K562 (cell line): Measurements from ENCODE around the gene PEX6. TPM values are rescaled to one million over a fixed set of nuclear protein-coding genes. Genes with fewer than 3 reads are reported as not detected.

Experiments used
- BHLHE40 ChIP-seq: IDR thresholded peaks from 2 replicates; pipeline ENCODE4 v1.6.1; 2011; ENCODE audit warnings: low read length, improper control_type of control experiment
- SIX5 ChIP-seq, 2 experiments: IDR thresholded peaks; 2 replicates each; pipeline ENCODE4 v1.6.1; 2011; ENCODE audit warnings: low read length in 2 of 2, borderline replicate concordance in 1 of 2, low read depth in 1 of 2, mild to moderate bottlenecking in 1 of 2, moderate library complexity in 1 of 2; ENCODE audit not compliant: insufficient read depth in 1 of 2
- STAT5A ChIP-seq: IDR thresholded peaks from 2 replicates; pipeline ENCODE4 v1.6.1; 2012; ENCODE audit warnings: low read length, inconsistent platforms, borderline replicate concordance
- TBP ChIP-seq: optimal IDR thresholded peaks from 2 replicates; pipeline ENCODE3; 2011; ENCODE audit warnings: low read depth, low read length, improper control_type of control experiment
- TEAD1 ChIP-seq, 2 experiments: fragments of 450-650 bp in 1 of 2; sonication (generic) in 1 of 2; formaldehyde crosslinking; IDR thresholded peaks; 2 replicates each; pipeline versions ENCODE4 v1.4.0 to v1.8.0; 2020 to 2022; ENCODE audit warnings: mild to moderate bottlenecking in 2 of 2, missing genetic modification reagents in 1 of 2
- ZNF143 ChIP-seq: sonication (generic); formaldehyde crosslinking; IDR thresholded peaks from 2 replicates; pipeline ENCODE4 v1.9.0; 2022; ENCODE audit warnings: mild to moderate bottlenecking, missing genetic modification reagents
- ZNF197 ChIP-seq: fragments of 200-800 bp; sonication (Bioruptor generic); IDR thresholded peaks from 2 replicates; pipeline ENCODE4 v1.6.1; 2016; ENCODE audit warnings: low read depth, missing genetic modification characterization, missing compliant biosample characterization
- ZNF408 ChIP-seq: fragments of 250-450 bp; sonication (Bioruptor Pico); IDR thresholded peaks from 2 replicates; pipeline ENCODE4 v1.4.0; 2020; ENCODE audit warnings: low read depth, mild to moderate bottlenecking, moderate library complexity
- polyA plus RNA-seq, 8 experiments: library from polyadenylated mRNA; depleted of rRNA in 4 of 8; stranded (reverse) in 5 of 8; unstranded in 3 of 8; fragments of >200 nt; fragmentation: Nextera tagmentation in 2 of 8; fragmentation: Illumina TruSeq in 1 of 8; extraction: Ambion mirVana in 2 of 8; extraction: Trizol in 1 of 8; gene quantifications; 2 replicates each; pipeline versions ENCODE4 v1.2.1 to v1.2.3, GENCODE V29; 2011 to 2014; ENCODE audit warnings: inconsistent platforms in 1 of 8, missing spikeins in 1 of 8
- total RNA-seq, 7 experiments: library from RNA; depleted of rRNA in 6 of 7; stranded (reverse); fragments of >200 nt in 6 of 7; fragmentation: Illumina TruSeq in 2 of 7; extraction: Trizol in 2 of 7; gene quantifications; 2 replicates each; pipeline versions ENCODE4 v1.2.1 to v1.2.3, GENCODE V29; 2011 to 2021; ENCODE audit warnings: low replicate concordance in 1 of 7
- TF ChIP-seq, protein P1 (sequence below): sonication (generic); formaldehyde crosslinking; IDR thresholded peaks from 2 replicates; pipeline ENCODE4 v1.8.0; 2022; ENCODE audit warnings: mild to moderate bottlenecking, low read depth, missing genetic modification reagents
- TF ChIP-seq, protein P2 (sequence below): fragments of 450-650 bp; IDR thresholded peaks from 2 replicates; pipeline ENCODE4 v1.7.1; 2018; ENCODE audit warnings: mild to moderate bottlenecking, low read depth; ENCODE audit not compliant: partially characterized antibody
- TF ChIP-seq, protein P3 (sequence below): fragments of 450-650 bp; IDR thresholded peaks from 2 replicates; pipeline ENCODE4 v1.6.1; 2016
- TF ChIP-seq, protein P4 (sequence below): fragments of 150-350 bp; IDR thresholded peaks from 2 replicates; pipeline ENCODE4 v1.6.1; 2014; ENCODE audit warnings: low read depth, mild to moderate bottlenecking, low read length, borderline replicate concordance
- TF ChIP-seq, protein P5 (sequence below): fragments of 250-450 bp; sonication (Bioruptor Pico); IDR thresholded peaks from 2 replicates; pipeline ENCODE4 v1.9.0; 2021; ENCODE audit warnings: mild to moderate bottlenecking, inconsistent platforms
- TF ChIP-seq, protein P6 (sequence below): IDR thresholded peaks from 3 replicates; pipeline ENCODE4 v1.6.1; 2011; ENCODE audit warnings: borderline replicate concordance, mild to moderate bottlenecking; ENCODE audit not compliant: insufficient read length, insufficient read depth

PEX6 gene
- total and polyA plus RNA-seq, 9 of the 15 experiments (the other 6 are each of a cell fraction or from before 2014, with no cell fraction given) = 0.17 to 20.8 (median 6.9) TPM

DNA sequence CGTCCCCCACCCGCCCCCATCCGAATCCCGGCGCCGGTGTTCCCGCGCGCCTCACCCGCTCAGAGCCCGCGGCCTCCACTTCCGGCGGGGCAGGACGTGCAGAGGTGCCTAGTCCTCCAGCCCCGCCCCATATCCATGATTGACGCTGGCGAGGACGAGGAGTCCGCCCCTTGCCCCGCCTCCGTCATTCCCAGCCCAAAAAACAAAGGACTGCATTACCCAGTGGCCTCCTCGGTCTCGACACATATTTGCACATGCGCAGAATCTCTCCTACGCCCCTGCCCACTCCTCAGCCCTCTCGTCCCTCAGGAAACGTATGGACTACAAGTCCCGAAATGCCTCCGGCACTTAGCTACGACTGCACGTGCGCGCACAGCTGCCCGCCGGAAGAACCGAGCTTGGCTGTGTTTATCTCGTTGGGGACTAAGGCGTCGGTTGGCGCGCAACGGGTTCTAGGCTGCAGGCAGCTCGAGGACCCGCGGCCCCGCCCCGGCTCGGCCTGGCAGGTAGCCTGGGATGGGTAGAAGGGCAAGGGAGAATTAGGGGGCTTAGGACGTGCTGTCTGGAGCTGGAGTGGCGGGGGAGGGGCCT, 35.0 kb upstream of the PEX6 start, which contains the start of the genes KLHDC3 and MEA1 (continued):
- TF ChIP-seq TBP (peak; percentile 71), ZNF143 (CRISPR knock-in tag) (peak; percentile 97), ZNF408 (no peak), SIX5 (IDR thresholded peaks at IDR 0.05; ENCODE audit: borderline replicate concordance in 1 of 2, insufficient read depth in 1 of 2, low read depth in 1 of 2, low read length in 2 of 2) (peak; percentile 79 to 89), ZNF197 (CRISPR knock-in tag) (no peak; the same call in 1 of the 2 replicates), TEAD1 (CRISPR knock-in tag; IDR thresholded peaks at IDR 0.05) (peak in 1 of 2 experiments; percentile 87; a peak in 2 of 4 replicates), BHLHE40 (peak; percentile 100), STAT5A (no peak)
- TF ChIP-seq, protein P1, sequence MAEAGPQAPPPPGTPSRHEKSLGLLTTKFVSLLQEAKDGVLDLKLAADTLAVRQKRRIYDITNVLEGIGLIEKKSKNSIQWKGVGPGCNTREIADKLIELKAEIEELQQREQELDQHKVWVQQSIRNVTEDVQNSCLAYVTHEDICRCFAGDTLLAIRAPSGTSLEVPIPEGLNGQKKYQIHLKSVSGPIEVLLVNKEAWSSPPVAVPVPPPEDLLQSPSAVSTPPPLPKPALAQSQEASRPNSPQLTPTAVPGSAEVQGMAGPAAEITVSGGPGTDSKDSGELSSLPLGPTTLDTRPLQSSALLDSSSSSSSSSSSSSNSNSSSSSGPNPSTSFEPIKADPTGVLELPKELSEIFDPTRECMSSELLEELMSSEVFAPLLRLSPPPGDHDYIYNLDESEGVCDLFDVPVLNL (CRISPR knock-in tag) = peak; percentile 43; the same call in 1 of the 2 replicates
- TF ChIP-seq, protein P2, sequence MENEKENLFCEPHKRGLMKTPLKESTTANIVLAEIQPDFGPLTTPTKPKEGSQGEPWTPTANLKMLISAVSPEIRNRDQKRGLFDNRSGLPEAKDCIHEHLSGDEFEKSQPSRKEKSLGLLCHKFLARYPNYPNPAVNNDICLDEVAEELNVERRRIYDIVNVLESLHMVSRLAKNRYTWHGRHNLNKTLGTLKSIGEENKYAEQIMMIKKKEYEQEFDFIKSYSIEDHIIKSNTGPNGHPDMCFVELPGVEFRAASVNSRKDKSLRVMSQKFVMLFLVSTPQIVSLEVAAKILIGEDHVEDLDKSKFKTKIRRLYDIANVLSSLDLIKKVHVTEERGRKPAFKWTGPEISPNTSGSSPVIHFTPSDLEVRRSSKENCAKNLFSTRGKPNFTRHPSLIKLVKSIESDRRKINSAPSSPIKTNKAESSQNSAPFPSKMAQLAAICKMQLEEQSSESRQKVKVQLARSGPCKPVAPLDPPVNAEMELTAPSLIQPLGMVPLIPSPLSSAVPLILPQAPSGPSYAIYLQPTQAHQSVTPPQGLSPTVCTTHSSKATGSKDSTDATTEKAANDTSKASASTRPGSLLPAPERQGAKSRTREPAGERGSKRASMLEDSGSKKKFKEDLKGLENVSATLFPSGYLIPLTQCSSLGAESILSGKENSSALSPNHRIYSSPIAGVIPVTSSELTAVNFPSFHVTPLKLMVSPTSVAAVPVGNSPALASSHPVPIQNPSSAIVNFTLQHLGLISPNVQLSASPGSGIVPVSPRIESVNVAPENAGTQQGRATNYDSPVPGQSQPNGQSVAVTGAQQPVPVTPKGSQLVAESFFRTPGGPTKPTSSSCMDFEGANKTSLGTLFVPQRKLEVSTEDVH = peak; percentile 87
- TF ChIP-seq, protein P3, sequence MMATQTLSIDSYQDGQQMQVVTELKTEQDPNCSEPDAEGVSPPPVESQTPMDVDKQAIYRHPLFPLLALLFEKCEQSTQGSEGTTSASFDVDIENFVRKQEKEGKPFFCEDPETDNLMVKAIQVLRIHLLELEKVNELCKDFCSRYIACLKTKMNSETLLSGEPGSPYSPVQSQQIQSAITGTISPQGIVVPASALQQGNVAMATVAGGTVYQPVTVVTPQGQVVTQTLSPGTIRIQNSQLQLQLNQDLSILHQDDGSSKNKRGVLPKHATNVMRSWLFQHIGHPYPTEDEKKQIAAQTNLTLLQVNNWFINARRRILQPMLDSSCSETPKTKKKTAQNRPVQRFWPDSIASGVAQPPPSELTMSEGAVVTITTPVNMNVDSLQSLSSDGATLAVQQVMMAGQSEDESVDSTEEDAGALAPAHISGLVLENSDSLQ = peak; percentile 99
- TF ChIP-seq, protein P4, sequence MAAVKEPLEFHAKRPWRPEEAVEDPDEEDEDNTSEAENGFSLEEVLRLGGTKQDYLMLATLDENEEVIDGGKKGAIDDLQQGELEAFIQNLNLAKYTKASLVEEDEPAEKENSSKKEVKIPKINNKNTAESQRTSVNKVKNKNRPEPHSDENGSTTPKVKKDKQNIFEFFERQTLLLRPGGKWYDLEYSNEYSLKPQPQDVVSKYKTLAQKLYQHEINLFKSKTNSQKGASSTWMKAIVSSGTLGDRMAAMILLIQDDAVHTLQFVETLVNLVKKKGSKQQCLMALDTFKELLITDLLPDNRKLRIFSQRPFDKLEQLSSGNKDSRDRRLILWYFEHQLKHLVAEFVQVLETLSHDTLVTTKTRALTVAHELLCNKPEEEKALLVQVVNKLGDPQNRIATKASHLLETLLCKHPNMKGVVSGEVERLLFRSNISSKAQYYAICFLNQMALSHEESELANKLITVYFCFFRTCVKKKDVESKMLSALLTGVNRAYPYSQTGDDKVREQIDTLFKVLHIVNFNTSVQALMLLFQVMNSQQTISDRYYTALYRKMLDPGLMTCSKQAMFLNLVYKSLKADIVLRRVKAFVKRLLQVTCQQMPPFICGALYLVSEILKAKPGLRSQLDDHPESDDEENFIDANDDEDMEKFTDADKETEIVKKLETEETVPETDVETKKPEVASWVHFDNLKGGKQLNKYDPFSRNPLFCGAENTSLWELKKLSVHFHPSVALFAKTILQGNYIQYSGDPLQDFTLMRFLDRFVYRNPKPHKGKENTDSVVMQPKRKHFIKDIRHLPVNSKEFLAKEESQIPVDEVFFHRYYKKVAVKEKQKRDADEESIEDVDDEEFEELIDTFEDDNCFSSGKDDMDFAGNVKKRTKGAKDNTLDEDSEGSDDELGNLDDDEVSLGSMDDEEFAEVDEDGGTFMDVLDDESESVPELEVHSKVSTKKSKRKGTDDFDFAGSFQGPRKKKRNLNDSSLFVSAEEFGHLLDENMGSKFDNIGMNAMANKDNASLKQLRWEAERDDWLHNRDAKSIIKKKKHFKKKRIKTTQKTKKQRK = no peak
- TF ChIP-seq, protein P5, sequence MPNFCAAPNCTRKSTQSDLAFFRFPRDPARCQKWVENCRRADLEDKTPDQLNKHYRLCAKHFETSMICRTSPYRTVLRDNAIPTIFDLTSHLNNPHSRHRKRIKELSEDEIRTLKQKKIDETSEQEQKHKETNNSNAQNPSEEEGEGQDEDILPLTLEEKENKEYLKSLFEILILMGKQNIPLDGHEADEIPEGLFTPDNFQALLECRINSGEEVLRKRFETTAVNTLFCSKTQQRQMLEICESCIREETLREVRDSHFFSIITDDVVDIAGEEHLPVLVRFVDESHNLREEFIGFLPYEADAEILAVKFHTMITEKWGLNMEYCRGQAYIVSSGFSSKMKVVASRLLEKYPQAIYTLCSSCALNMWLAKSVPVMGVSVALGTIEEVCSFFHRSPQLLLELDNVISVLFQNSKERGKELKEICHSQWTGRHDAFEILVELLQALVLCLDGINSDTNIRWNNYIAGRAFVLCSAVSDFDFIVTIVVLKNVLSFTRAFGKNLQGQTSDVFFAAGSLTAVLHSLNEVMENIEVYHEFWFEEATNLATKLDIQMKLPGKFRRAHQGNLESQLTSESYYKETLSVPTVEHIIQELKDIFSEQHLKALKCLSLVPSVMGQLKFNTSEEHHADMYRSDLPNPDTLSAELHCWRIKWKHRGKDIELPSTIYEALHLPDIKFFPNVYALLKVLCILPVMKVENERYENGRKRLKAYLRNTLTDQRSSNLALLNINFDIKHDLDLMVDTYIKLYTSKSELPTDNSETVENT (CRISPR knock-in tag) = peak; percentile 61; the same call in 1 of the 2 replicates
- TF ChIP-seq, protein P6, sequence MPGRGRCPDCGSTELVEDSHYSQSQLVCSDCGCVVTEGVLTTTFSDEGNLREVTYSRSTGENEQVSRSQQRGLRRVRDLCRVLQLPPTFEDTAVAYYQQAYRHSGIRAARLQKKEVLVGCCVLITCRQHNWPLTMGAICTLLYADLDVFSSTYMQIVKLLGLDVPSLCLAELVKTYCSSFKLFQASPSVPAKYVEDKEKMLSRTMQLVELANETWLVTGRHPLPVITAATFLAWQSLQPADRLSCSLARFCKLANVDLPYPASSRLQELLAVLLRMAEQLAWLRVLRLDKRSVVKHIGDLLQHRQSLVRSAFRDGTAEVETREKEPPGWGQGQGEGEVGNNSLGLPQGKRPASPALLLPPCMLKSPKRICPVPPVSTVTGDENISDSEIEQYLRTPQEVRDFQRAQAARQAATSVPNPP = no peak
